ENCODE data around the gene KCNJ8.
"Not testable (repeated sequence)": the region's sequence is repeated elsewhere in the genome, so short reads cannot be mapped to it uniquely, and the experiment has no call there.

Gene KCNJ8

DNA sequence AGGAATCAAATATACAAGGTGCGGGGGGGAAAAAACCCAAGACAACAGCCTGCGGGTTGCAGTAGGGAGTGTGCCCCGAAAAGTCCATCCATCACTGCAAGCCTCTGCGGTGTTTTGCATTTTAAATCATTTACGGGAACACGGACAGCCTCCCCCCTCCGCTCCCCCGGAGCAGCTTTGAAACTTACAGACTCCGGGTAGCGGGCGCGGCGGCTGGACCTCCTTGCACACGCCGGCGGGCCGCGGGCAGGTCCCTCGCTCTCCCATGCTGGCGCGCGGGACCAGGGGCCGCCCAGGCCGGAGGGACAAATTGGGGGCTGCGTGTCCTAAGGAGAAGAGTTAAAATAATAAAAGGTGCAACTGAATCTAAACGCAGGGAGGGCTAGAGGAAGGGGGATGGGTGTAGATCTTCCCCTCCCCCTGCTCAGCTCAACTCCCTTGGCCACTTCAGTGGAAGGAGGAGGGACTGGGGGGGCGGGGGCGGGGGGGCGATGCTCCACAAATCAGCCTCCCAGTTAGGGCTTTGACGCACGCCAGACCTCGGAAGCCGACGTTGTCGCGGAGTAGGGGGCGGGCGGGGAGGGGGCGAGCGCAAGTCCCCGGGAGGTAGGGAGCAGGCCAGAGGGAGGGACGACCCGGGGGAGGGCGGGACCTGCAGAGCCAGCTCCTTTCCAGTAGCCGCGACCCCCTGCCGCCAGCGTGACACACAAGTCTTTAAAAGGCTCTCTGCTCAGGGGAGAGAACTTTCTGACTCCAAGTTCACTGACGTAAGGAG lies at the start of gene KCNJ8:
TSS of gene KCNJ8 (minus strand) at position 349 of the 775 bp plus-strand sequence. CDS start 1,090 bp downstream, outside the sequence.
- no peak for DNase-seq (ENCODE audit: low spot score)

DNA sequence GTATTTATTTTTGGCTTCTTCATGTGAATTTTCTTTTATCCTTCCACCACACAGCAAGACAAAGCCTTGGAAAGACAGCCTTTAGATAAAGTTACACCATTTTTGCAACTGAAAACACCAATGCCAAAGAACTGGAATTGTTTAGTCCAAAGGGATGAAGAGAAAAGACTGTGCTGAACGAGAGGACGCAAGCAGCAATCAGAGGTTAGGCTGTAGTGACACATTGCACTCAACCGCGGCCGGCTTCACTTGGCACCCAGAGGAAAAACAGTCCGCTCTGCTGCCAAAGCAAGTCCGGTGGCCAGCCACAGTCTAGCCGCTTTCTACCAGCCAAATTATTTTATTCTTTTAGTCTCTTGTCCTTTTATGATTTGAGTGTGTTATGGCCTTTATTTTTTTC lies 49.1 kb upstream of the KCNJ8 start:
- DNase-seq (ENCODE audit: low spot score) = no peak

DNA sequence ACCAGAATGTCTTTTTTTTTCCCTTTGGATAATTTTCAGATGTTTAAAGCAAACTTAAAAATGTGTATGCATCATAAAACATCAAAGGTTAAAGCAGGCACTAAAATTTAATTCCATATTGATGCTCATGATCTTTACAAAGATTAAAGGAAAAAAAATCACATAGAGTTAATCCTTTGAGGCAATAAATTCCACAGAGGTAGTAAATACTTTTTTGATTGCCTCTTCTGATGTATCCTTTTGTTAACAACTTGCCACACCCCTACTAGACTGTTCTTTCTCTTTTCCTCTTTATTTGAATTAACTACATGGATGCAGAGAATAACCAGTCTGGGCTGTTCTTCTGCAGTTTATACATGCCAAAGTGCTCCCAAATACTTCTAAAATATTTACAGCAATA lies 45.2 kb upstream of the KCNJ8 start:
- DNase-seq (ENCODE audit: low spot score) = no peak

DNA sequence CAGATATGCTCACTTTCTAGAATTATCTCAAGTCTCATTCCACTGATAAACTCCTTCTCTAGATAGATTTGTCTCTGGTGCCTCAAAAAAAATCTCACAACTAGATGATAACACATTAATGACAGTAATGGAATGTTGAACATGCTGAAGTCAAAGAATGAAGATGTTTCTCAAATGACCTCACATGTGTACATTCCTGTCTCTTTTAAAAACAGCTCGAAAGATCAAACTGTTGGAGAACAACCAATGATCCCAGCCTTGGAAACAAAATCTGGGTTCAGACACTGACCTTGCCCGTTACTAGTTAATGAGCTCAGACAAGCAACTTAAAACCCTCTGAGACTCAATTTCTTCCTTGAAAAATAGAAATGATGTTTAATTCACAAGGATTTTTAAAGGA lies 44.7 kb upstream of the KCNJ8 start:
- no peak for DNase-seq (ENCODE audit: low spot score)

DNA sequence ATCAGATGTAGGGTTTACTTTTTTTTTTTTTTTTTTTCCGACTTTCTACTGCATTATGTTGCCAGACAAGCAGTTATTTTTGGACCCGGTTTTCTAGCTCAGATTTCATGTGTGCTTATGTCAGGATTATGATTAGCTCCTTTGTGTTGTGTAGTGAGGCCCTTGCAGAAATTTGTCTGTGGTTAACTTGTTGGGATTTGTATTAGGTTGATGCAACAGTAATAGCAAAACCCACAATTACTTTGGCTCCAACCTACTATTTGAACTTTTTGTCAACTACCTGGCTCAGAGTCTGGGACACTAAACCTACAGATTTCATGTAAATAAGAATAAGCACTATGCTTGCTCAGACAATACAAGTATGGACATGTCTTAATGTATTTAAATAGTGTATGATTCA lies 44.1 kb upstream of the KCNJ8 start:
- no peak for DNase-seq (ENCODE audit: low spot score)

DNA sequence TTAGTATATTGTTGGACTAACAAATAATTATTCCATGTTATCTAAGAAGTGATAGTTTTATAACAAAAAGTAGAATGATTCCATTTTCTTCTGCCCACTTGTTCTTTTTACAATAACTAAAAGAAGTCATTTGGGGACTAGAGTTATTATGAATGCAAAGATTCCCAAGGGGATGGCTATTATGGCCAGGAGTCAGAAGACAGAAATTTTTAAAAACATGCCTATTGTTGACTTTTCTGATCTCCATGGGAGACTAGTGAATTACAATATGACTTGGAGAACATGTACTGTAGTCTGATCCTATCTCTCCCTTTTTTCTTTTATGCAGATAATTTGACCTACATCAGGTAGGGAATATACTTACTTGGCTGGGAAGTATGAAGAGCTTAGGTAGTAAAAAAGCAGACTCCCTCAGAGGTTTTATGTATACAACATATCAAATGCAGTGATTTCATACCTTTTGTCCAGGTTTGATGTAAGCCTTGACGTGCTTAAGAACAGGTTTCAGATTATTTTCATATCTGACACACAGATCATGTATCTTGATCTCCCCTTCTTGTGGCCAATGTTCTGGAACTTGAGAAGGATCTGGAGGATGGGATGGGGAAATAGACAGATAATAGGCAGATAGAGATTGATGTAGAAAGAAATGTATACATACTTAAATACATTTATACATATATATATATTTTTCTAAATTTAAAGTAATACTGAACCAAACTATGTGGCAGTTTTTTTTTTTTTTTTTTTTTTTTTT lies 41.0 kb upstream of the KCNJ8 start:
- DNase-seq (ENCODE audit: low spot score) = no peak

DNA sequence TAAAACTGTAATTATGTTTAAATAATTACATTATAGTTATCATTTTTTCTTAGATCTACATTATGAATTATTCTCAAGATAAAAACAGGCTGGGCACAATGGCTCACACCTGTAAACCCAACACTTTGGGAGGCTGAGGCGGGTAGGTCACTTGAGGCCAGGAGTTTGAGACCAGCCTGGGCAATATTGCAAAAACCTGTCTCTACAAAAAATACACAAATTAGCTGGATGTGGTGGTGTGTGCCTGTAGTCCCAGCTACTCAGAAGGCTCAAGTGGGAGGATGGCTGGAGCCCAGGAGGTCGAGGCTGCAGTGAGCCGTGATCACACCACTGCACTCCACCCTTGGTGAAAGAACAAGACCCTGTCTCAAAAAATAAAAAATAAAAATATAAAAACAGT lies 40.3 kb upstream of the KCNJ8 start:
- no peak for DNase-seq (ENCODE audit: low spot score)

DNA sequence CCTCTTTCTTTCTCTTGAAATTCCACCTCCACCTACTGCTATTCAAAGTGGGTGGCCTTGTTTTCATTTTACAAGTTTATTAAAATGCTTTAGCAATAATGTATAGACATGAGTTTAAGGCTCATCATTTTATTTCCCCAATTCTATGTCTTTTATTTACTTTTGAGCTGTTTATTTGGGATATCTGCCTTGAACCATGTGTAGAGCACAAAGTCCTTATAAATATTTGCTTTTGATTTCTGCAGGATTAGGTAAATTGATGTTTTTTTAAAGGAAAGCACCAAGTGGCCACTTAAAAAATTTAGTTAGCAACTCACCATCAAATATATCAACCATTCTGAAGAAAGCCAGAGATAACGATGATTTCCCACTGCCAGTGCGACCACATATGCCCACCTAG lies 39.8 kb upstream of the KCNJ8 start:
- DNase-seq (ENCODE audit: low spot score) = no peak

DNA sequence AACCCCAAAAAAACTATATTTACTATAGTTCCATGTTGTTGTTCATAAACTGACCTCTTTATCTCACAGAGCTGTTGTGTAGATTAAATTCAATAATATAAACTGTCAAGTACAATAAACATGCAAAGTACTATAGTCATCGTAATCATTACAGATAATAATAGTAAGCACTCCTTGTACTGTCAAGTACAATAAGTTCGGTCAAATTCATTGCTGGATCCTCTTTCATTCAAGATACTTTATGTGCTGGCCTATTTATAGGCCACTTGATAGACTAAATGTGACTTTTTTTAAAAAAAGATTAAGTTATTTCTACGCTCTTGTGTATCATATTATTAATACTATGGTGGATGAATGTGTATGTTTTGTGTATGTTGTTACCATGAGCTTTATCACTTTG lies 39.2 kb upstream of the KCNJ8 start:
- no peak for DNase-seq (ENCODE audit: low spot score)

DNA sequence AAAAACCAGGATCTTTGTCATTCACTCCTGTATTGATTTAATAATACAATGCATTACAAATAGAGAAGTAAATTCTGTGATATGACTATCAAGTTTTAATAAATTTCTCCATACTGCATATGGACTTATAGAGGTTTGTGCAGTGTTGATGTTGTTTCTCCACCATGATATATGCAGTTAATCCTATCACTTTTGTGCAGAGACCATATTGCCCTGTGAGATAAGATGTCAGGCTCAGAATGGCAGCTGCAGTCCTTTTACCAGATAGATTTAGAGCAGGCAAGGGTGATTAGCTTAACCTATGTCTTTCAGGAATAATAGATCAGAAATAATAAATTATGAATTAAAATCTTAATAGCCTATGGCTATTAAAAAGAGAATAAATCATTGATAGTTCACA lies 38.6 kb upstream of the KCNJ8 start:
- DNase-seq (ENCODE audit: low spot score) = no peak

DNA sequence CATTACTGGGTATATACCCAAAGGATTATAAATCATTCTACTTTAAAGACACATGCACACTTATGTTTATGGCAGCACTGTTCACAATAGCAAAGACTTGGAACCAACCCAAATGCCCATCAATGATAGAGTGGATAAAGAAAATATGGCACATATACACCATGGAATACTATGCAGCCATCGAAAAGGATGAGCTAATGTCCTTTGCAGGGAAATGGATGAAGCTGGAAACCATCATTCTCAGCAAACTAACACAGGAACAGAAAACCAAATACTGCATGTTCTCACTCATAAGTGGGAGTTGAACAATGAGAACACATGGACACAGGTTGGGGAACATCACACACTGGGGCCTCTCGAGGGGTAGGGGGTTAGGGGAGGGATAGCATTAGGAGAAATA lies 37.8 kb upstream of the KCNJ8 start:
- not testable (repeated sequence) for DNase-seq (ENCODE audit: low spot score)

DNA sequence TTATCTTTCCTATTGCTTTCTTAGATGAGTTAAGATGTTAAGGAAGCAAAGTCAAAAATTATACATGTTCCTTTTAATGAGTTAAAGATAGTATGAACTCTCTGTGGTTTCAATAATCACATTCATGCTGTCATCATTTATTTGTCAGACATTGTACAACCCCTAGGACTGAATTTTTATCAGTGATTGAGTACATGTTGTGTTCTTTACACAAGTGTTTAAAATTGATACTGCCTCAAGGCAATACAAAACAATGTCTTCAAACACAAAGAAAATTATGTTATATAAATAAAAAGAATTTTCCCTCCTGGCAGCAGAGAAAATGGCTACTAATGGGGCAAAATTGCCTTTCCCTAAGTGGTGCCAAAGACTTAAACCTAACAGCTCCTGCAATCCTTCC lies 34.6 kb upstream of the KCNJ8 start:
- no peak for DNase-seq (ENCODE audit: low spot score)

DNA sequence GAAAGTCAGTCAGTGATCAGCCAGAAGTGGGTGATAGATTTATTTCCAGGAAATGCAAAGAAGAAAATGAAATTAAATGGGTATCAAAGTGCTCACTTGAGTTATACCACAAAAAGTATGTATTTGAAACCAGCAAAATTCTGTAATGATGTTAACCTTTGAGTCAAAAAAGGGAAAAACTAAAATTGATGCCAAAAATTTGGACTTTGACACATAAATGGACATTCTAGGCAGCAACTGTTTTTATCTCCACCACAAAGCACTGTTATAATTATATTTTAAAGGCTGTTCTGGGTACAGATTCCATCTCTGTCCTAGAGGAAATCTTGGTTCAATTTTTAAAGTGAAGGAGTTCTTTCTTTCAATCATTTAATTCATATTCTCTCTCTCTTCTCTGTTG lies 31.7 kb upstream of the KCNJ8 start:
- no peak for DNase-seq (ENCODE audit: low spot score)

DNA sequence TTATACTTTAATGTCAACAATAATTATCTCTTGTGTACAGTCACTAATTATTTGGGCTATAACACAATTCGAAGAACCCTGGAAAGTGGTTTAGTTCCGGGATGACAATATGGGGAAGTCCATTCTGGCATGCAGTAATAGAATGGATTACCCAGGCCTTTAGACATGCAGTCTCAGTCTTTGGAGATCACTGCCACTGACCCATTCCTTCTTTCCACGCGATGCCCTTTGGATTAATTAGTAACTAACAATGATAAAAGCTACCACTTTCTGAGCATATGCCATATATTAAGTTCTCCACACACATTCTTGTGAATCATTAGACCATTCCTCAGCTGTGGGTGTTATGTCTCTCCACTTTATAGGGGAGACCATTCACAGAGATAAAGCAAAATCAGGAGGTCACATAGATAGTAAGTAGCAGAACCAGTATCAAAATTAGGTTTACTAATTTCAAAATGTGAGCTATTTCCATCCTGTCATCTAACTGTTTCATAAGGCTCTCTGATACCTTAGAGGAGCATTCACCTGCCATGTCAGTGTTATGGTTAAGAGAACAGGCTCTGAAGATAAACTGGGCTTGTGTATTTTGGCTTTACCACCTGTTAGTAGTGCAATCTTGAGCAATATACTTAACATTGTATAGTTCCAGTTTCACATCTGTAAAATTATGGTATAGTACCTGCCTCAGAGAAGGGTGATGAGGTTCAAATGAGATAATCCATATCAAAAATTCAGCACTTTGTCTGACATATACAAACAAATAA lies 27.2 kb upstream of the KCNJ8 start:
- DNase-seq (ENCODE audit: low spot score) = no peak

DNA sequence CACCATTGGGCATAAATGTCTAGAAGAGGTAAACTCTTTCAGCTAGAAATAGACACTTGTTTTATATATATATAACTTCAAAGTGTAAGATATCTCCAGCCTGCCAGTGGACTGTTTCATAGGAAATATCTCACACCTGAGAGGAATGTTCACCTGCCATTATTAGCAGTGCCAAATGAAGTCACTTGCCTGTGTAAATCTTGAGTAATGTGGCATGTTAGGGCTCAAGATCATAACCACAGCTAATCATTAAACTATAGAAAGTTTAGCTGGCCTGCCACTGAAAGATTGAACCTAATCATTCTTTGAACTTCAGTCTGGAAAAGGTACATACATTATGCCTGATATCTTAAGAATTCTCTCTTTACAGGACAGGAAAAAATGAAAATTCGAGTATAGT lies 25.5 kb upstream of the KCNJ8 start:
- DNase-seq (ENCODE audit: low spot score) = no peak

DNA sequence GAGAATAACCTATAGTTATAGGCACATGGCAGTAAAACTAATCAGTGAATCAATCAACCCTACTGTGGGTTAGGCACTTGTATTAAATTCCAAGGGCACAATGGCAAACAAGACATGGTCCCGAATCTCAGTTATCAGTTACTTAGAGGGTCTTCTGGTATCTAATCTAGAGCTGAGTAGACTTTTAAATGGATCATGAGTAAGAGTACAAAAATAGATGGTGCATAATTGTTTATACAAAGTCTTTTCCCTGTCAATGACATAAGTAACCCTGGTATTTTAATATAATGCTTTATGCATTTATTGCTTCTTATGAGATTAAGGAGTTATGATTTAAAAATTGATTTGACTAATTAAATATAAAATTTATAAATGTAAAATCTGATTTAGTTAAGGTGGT lies 23.0 kb upstream of the KCNJ8 start:
- DNase-seq (ENCODE audit: low spot score) = no peak

DNA sequence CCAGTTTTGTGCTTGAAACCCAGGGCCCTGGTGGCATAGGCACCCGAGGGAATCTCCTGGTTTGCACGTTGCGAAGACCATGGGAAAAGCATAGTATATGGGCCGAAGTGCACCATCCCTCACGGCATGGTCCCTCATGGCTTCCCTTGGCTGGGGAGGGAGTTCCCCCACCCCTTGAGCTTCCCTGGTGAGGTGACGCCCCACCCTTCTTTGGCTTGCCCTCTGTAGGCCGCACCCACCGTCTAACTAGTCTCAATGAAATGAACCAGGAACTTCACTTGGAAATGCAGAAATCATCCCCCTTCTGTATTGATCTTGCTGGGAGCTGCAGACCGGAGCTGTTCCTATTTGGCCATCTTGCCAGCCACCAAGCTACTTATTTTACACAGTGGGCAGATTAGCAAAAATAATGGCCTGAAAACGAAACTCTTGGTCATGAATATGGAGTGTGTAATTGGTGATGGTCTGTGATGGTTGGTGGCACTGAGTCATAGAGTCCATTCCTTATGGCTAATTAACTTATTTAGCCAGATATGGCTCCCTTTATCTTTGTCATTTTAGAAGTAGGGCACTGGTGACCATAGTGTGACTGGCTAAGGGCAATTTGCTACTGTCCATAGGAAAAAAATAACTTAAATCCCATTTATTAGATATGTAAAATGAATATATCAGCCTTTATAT lies 21.3 kb upstream of the KCNJ8 start:
- DNase-seq (ENCODE audit: low spot score) = no peak

DNA sequence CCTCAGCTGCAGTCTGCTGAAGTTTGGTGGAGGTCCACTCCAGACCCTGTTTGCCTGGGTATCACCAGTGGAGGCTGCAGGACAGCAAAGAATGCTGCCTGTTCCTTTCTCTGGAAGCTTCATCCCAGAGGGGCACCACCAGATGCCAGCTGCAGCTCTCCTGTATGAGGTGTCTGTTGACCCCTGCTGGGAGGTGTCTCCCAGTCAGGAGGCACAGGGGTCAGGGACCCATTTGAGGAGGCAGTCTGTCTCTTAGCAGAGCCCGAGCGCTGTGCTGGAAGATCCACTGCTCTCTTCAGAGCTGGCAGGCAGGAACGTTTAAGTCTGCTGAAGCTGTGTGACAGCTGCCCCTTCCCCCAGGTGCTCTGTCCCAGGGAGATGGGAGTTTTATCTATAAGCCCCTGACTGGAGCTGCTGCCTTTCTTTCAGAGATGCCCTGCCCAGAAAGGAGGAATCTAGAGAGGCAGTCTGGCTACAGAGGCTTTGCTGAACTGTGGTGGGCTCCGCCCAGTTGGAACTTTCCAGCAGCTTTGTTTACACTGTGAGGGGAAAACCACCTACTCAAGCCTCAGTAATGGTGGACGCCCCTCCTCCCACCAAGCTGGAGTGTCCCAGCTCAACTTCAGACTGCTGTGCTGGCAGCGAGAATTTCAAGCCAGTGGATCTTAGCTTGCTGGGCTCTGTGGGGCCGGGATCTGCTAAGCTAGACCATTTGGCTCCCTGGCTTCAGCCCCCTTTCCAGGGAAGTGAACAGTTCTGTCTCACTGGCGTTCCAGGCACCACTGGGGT lies 20.5 kb upstream of the KCNJ8 start:
- not testable (repeated sequence) for DNase-seq (ENCODE audit: low spot score)

DNA sequence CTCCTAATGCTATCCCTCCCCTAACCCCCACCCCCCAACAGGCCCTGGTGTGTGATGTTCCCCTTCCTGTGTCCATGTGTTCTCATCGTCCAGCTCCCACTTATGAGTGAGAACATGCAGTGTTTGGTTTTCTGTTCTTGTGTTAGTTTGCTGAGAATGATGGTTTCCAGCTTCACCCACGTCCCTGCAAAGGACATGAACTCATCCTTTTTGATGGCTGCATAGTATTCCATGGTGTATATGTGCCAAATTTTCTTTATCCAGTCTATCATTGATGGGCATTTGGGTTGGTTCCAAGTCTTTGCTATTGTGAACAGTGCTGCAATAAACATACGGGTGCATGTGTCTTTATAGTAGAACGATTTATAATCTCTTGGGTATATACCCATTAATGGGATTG lies 15.2 kb upstream of the KCNJ8 start:
- not testable (repeated sequence) for DNase-seq (ENCODE audit: low spot score)

DNA sequence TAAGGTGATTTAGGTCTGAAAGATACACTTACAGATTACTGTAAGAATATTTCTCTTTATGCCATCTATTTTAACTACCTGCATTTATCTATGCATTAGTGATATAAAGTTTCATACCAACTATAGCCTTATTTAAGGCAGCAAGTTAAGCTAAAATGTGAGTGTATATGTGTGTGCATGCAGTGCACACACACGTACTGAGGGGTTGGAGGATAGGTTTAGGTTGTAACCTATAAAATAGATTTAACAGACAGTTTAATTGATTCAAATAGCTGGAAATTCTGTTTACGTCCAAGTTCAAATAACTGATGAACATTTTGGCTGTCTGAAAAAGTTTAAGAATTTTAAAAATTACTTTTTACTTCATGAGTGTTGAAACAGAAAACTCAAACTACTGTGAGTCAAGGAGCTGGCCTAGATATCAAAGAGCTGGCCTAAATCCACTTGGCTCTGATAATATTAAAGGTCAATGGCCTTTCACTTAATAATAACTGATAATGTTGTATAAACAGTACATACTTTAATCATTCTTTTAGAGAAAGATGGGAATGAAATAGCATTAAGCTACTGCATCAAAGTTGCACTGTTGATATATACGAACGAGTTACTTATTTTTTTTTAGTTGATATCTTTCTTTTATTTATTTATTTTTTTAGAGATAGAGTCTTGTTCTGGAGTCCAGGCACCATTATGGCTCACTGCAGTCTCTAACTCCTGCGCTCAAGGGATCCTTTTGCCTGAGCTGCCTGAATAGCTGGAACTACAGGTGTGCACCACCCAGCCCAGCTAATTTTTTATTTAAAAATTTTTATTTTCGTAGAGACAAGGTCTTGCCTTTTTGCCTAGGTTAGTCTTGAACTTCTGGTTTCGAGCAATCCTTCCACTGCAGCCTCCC lies 13.8 kb upstream of the KCNJ8 start:
- no peak for DNase-seq (ENCODE audit: low spot score)

Measured in CD4-positive, alpha-beta T cell treated with Interleukin-6 at 100 ng/mL for 8 hours (primary cell).